SK-N-DZ (cell line): ENCODE results near the gene PLD2.
"Not testable (repeated sequence)": the region's sequence is repeated elsewhere in the genome, so short reads cannot be mapped to it uniquely, and the experiment has no call there.

Experiments used
- DNase-seq: peaks from one replicate; pipeline ENCODE4 v3.0.0-alpha.2; 2015; ENCODE audit warnings: low spot score

PLD2 gene

DNA sequence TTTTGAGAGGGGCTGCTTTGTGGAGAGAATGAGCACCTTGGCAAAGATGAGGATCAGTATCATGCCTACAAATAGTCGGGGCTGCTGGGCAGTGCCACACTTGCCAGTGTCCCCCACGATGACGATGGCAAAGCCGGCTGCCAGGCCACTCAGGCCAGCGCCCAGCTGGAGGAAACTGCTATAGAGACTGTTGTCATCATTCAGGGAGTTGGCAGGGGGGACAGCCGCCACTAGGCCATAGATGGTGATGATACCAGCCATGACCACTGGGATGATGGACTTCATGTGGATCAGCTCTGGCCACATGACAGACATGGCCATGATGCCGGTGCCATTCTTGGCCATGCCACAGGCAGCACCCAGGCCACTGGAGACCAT lies 50.0 kb downstream of the PLD2 start:
- DNase-seq: no peak

DNA sequence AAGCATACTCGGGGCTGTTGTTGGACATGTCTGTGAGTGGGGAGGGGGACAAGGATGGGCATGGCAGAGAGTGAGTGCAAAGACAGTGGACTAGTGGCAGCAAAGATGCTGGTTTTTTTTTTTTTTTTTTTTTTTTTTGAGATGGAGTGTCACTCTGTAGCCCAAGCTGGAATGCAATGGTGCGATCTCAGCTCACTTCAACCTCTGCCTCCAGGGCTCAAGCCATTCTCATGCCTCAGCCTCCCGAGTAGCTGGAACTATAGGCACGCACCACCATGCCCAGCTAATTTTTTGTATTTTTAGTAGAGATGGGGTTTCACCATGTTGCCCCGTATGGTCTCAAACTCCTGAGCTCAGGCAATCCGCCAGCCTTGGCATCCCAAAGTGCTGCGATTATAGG lies 50.4 kb downstream of the PLD2 start:
- DNase-seq: not testable (repeated sequence)

DNA sequence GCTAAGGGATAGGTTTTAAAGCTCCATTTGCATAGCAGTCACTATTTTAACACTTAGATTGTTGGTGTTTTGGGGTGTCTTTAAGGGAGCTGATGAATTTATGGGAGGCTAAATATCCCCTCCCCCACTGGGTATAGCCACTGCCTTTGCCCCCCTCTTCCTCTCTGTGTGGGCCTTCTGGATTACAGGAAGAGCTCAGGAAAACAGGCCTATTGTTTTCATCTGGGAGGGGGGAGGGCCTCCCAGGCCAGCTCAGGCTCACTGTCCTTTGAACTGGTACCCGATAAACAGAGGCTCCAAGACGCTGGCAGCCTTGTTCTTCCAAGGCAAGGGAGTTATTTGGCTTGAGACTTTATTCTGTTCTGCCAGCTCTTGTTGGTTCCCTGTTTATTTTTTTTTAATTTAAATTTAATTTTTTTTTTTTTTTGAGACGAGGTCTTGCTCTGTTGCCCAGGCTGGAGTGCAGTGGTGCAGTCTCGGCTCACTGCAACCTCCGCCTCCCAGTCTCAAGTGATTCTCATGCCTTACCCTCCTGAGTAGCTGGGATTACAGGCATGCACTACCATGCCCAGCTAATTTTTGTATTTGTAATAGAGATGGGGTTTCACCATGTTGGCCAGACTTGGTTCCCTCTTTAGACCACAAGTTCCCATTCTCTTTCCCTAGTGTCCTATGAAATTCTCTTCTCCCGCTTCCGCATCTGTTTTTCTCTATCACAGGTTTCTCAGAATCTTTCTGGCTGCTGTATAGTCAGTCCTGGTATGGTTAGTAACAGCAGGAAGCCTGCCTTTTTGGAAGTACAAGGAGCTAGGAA lies 51.3 kb downstream of the PLD2 start:
- DNase-seq: no peak

DNA sequence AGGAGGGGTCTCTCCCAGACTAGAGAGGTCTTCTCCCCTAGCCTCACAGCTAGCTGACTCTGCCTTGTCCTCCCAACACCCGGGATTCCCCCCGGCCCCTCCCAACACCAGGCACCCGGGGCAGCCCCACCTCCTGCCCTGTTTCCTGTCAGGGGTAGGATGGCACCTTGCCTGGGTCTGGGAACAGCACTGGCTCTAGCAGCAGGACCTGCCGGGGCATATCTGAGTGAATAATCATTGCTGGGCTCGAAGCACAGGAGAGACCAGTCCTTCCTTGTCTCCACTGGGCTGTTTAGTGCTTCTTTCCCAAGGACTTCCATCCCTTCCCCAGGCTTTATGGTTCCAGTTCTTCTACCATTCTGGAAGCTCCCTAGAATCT lies 51.9 kb downstream of the PLD2 start:
- DNase-seq: no peak

DNA sequence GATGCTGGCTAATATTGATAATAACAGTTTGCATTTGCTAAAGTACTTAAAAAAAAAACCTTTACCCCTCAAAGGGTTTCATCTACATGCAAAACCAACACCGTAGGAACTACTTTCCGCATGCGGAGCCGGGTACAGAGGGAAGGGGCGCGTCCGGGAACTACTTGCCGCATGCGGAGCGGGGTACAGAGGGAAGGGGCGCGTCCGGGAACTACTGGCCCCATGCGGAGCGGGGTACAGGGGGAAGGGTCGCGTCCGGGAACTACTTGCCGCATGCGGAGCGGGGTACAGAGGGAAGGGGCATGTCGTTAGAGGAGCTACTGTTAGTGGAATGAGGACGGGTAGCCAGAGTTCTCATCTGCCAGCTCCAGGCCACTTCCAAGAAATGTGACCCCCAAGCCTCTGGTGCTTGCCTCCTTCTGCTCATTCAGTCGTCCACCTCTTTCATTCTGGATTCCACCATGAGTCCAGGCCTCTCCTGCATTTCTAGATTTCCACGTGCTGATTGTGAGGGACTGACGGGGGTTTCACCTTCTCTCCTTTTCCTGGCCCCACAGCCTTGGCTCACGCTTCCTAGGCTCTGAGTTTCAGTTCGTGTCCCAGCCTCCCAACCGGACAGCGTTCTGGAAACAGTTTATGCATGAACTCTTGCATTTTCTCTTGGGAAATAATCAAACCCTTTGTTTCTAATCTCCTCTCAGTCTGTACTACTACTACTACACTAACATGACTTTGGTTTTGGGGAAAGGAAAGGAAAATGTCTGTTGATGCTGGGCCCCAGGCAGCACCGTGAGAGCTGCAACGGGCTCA lies 53.1 kb downstream of the PLD2 start:
- DNase-seq: no peak

DNA sequence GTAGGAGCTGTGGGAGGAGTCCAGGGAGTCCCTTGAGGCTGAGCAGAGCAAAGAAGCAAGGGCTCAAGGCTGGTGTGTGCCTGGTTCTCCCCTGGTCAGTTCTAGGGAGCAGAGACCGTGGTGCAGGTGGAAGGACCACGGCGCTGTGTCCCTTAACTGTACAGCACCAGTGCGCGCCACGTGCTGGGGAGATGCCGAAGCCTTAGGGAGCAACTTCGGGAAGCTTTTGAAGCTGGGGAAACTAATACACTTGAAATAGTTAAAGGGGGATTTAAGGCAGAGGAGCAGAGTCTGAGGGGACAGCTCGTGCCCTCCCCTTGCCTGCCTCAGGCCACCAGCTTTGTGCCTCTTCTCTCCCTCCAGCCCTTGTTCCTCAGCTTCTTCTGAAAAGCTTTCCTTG lies 53.7 kb downstream of the PLD2 start:
- DNase-seq: no peak

DNA sequence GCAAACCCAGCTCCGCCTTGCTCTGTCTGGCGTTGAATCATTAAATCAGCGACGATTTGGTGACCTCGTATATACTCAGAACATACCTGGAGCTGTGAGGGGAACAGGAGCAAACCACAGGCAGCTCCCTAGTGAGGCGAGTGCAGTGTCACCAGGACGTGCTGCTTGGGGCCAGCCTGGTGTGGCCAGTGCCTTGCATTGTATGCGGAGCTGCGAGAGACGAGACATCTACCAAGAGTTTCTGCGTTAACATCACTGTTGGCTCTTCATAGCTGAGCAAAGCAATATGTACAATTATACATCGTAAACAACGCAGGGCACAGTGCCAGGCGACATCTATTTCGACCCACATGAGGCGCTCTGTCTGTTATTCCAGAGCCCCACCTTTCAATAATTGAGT lies 54.1 kb downstream of the PLD2 start:
- DNase-seq: no peak

DNA sequence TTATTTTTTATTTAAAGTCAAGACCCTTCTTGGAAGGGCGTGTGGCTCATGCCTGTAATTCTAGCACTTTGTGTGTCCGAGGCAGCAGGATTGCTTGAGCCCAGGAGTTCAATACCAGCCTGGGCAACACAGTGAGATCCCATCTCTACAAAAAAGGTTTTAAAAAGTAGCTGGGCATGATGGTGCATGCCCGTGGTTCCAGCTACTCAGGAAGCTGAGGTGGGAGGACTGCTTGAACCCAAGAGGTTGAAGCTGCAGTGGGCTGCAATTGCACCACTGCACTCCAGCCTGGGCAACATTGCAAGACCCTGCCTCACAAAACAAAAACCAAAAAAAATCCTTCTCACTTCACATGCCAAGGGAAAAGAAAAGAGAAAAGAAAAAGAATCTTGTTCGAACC lies 55.8 kb downstream of the PLD2 start:
- DNase-seq: no peak

DNA sequence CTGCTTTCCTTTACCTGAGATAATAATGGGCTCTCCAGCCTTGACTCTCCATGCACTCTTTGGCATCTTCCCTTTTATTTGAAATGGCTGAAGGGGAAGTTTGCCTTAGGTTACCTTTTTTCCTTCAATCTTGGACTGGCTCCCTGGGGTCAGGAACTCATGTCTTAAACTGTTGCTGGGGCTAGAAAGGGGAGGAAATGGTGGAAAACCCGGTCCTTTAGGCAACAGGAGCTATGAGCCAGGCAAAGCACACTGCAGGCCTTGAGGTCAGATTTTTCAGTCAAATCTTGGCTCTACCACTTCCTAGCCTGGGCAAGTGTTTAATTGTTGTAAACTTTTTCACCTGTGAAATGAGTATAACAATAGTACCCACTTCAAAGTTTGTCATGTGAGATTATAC lies 56.4 kb downstream of the PLD2 start:
- DNase-seq: no peak

DNA sequence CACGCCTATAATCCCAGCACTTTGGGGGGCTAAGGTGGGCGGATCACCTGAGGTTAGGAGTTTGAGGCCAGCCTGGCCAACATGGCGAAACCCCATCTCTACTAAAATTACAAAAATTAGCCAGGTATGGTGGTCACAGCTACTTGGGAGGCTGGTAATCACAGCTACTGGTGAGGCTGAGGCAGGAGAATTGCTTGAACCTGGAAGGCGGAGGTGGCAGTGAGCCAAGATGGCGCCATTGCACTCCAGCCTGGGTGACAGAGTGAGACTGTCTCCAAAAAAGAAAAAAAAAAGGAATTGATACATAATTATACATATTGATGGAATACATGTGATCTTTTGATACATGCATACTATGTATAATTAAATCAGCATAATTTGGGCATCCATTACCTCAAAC lies 60.6 kb downstream of the PLD2 start:
- not testable (repeated sequence) for DNase-seq

DNA sequence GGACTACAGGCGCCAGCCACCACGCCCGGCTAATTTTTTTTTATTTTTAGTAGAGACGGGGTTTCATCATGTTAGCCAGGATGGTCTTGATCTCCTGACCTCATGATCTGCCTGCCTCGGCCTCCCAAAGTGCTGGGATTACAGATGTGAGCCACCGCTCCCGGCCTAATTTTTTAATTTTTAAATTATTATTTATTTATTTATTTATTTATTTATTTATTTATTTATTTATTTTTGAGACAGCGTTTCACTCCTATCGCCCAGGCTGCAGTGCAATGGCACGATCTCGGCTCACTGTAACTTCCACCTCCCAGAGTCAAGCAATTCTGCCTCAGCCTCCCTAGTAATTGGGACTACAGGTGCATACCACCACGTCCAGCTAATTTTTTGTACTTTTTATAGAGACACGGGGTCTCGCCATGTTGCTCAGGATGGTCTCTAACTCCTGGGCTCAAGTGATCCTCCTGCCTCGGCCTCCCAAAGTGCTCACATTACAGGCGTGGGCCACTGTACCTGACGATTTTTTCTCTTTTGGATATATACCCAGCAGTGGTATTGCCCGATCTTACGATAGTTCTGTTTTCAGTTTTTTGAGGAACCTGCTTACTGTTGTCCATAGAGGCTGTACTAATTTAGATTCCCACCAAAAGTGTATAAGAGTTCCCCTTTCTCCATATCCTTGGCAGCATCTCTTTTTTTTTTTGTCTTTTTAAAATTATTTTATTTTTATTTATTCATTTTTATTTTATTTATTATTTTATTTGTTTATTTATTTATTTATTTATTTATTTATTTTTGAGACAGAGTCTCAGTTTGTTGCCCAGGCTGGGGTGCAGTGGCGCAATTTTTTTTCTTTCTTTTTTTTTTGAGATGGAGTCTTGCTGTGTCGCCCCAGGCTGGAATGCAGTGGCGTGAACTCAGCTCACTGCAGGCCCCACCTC lies 62.4 kb downstream of the PLD2 start:
- DNase-seq: not testable (repeated sequence)

DNA sequence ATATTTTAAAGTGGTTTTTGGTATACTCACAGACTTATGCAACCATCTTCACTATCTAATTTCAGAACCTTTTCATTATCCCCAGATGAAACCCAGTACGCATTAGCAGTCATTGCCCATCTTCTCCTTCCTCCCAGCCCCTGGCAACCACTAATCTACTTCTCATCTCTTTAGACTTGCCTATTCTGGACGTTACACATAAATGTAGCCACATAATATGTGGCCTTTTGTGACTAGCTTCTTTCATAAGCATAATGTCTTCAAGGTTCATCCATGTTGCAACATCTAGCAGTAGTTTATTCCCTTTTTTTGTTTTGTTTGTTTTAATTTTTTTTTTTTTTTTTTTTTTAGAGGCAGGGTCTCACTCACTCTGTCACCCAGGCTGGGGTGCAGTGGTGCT lies 63.9 kb downstream of the PLD2 start:
- DNase-seq: no peak

DNA sequence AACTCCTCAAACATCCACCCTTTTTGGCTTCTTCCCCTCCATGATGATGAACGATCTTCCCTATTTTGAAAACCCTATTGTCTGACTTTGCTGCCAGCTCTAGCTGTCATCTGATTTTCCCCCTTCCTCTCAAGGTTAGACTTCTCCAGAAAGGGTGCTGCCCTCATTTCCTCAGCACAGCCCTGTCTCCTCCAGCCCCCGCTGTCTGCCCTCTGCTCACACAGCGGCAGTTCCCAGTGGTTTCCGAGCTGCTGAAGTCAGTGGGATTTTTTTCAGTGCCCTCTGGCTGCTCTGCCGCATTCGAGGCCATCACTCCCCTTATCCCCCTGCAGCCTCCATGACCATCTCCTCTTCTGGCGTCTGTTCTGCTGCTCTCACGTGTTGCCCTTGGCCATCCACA lies 65.8 kb downstream of the PLD2 start:
- DNase-seq: no peak
